ENCODE data around the gene TBX10. TPM values are rescaled to one million over a fixed set of nuclear protein-coding genes. Genes with fewer than 3 reads are reported as not detected.

Gene TBX10
- total RNA-seq, 1 donor from 2014 or later = not detected

GRCh38 chr11:67610302-67610868 is 29.2 kb downstream of the TBX10 start:
- H3K27me3 Mint-ChIP-seq (ENCODE audit: low read depth) = no peaks in the 10 kb centered on the region
- no peak overlapping the region for H3K27ac Mint-ChIP-seq (ENCODE audit: unreplicated experiment)
- no peak for TF ChIP-seq CTCF (IDR thresholded peaks at IDR 0.05)
- no peaks in the 10 kb centered on the region for H3K9me3 Mint-ChIP-seq (ENCODE audit: low read depth)
- H3K4me3 Mint-ChIP-seq (ENCODE audit: unreplicated experiment) = no peak overlapping the region
- no peak for DNase-seq (ENCODE audit: low spot score)
- H3K4me1 Mint-ChIP-seq (ENCODE audit: low read depth) = peaks cover 8% of the 10 kb centered on the region
- peaks cover 2% of the 10 kb centered on the region for H3K36me3 Mint-ChIP-seq (ENCODE audit: low read depth)

- no peak overlapping the region for H3K27ac Mint-ChIP-seq (ENCODE audit: unreplicated experiment)
- H3K9me3 Mint-ChIP-seq (ENCODE audit: low read depth) = no peaks in the 10 kb centered on the region
- DNase-seq (ENCODE audit: low spot score) = no peak
- H3K4me1 Mint-ChIP-seq (ENCODE audit: low read depth) = peaks cover 8% of the 10 kb centered on the region
- no peak for TF ChIP-seq CTCF (IDR thresholded peaks at IDR 0.05)
- peaks cover 2% of the 10 kb centered on the region for H3K36me3 Mint-ChIP-seq (ENCODE audit: low read depth)
- no peak overlapping the region for H3K4me3 Mint-ChIP-seq (ENCODE audit: unreplicated experiment)
- peaks cover 3% of the 10 kb centered on the region for H3K27me3 Mint-ChIP-seq (ENCODE audit: low read depth)
Measured at GRCh38 chr11:67609316-67609715, 30.2 kb downstream of the TBX10 start.

- H3K4me1 Mint-ChIP-seq (ENCODE audit: low read depth) = peaks cover 8% of the 10 kb centered on the region
- peak overlapping the region; percentile 81 for H3K4me3 Mint-ChIP-seq (ENCODE audit: unreplicated experiment)
- TF ChIP-seq CTCF (IDR thresholded peaks at IDR 0.05) = no peak
- no peaks in the 10 kb centered on the region for H3K9me3 Mint-ChIP-seq (ENCODE audit: low read depth)
- DNase-seq (ENCODE audit: low spot score) = no peak
- no peak overlapping the region for H3K27ac Mint-ChIP-seq (ENCODE audit: unreplicated experiment)
- H3K36me3 Mint-ChIP-seq (ENCODE audit: low read depth) = peaks cover 2% of the 10 kb centered on the region
- peaks cover 6% of the 10 kb centered on the region for H3K27me3 Mint-ChIP-seq (ENCODE audit: low read depth)
Measured at GRCh38 chr11:67608486-67608885, 31.1 kb downstream of the TBX10 start.

- DNase-seq (ENCODE audit: low spot score) = no peak
- TF ChIP-seq CTCF (IDR thresholded peaks at IDR 0.05) = no peak
- peaks cover 8% of the 10 kb centered on the region for H3K4me1 Mint-ChIP-seq (ENCODE audit: low read depth)
- peak overlapping the region; percentile 85 for H3K27ac Mint-ChIP-seq (ENCODE audit: unreplicated experiment)
- H3K9me3 Mint-ChIP-seq (ENCODE audit: low read depth) = peaks cover 4% of the 10 kb centered on the region
- peaks cover 1% of the 10 kb centered on the region for H3K36me3 Mint-ChIP-seq (ENCODE audit: low read depth)
- peaks cover 6% of the 10 kb centered on the region for H3K27me3 Mint-ChIP-seq (ENCODE audit: low read depth)
- H3K4me3 Mint-ChIP-seq (ENCODE audit: unreplicated experiment) = peak overlapping the region; percentile 81
Measured at GRCh38 chr11:67607507-67607906, 32.1 kb downstream of the TBX10 start.

GRCh38 chr11:67606492-67607295 is 32.9 kb downstream of the TBX10 start, which contains the start of gene NDUFV1:
TSS of gene NDUFV1 (plus strand) at chr11:67606936. CDS start at chr11:67607005, 69 bp downstream.
- peaks cover 4% of the 10 kb centered on the region for H3K9me3 Mint-ChIP-seq (ENCODE audit: low read depth)
- peak; percentile 99 for DNase-seq (ENCODE audit: low spot score)
- H3K27me3 Mint-ChIP-seq (ENCODE audit: low read depth) = peaks cover 6% of the 10 kb centered on the region
- H3K4me3 Mint-ChIP-seq (ENCODE audit: unreplicated experiment) = peak within 1 kb of the TSS; percentile 81
- peak; percentile 75 for TF ChIP-seq CTCF (IDR thresholded peaks at IDR 0.05)
- H3K36me3 Mint-ChIP-seq (ENCODE audit: low read depth) = no peaks in the 10 kb centered on the region
- H3K4me1 Mint-ChIP-seq (ENCODE audit: low read depth) = peaks cover 8% of the 10 kb centered on the region
- peak within 1 kb of the TSS; percentile 85 for H3K27ac Mint-ChIP-seq (ENCODE audit: unreplicated experiment)
